SK-N-SH treated with all-trans-retinoic acid at 6 μM for 48 hours (cell line): Measurements from ENCODE around the gene ADPGK.

ENCODE experiments used
- ATAC-seq: fragments of 200-7000 bp; cut with Tn5 transposase; 3 replicates; pipeline ENCODE4 v1.9.1; 2020; ENCODE audit warnings: mild to moderate bottlenecking, moderate library complexity
- ARNTL ChIP-seq: fragments of 450-650 bp; formaldehyde crosslinking; IDR thresholded peaks from 2 replicates; pipeline ENCODE4 v1.5.0; 2020; ENCODE audit warnings: low read depth, mild to moderate bottlenecking, moderate library complexity, borderline replicate concordance
- BACH2 ChIP-seq: fragments of 250-450 bp; sonication (Bioruptor Pico); IDR thresholded peaks from 2 replicates; pipeline ENCODE4 v1.9.0; 2021; ENCODE audit warnings: mild to moderate bottlenecking, borderline replicate concordance
- CREB5 ChIP-seq: fragments of 250-450 bp; sonication (Bioruptor Pico); IDR thresholded peaks from 2 replicates; pipeline ENCODE4 v1.5.1; 2020; ENCODE audit warnings: low read depth, mild to moderate bottlenecking, moderate library complexity
- CSDC2 ChIP-seq: fragments of 250-450 bp; sonication (Bioruptor Pico); IDR thresholded peaks from 2 replicates; pipeline ENCODE4 v1.5.0; 2020; ENCODE audit warnings: mild to moderate bottlenecking, moderate library complexity
- CSRNP3 ChIP-seq: fragments of 250-450 bp; sonication (Bioruptor Pico); IDR thresholded peaks from 2 replicates; pipeline ENCODE4 v1.5.1; 2021; ENCODE audit warnings: mild to moderate bottlenecking, moderate library complexity
- ESRRG ChIP-seq: fragments of 250-450 bp; sonication (Bioruptor Pico); IDR thresholded peaks from 2 replicates; pipeline ENCODE4 v1.6.1; 2021; ENCODE audit warnings: mild to moderate bottlenecking
- ISL1 ChIP-seq: fragments of 250-450 bp; sonication (Bioruptor Pico); IDR thresholded peaks from 2 replicates; pipeline ENCODE4 v2.1.2; 2022; ENCODE audit warnings: mild to moderate bottlenecking, moderate library complexity
- OSR1 ChIP-seq: fragments of 250-450 bp; sonication (Bioruptor Pico); IDR thresholded peaks from 2 replicates; pipeline ENCODE4 v1.8.0; 2022; ENCODE audit warnings: moderate library complexity, mild to moderate bottlenecking, inconsistent platforms
- PATZ1 ChIP-seq: fragments of 250-450 bp; sonication (Bioruptor Pico); IDR thresholded peaks from 2 replicates; pipeline ENCODE4 v1.8.0; 2020; ENCODE audit warnings: mild to moderate bottlenecking, moderate library complexity, borderline replicate concordance
- POU6F1 ChIP-seq: fragments of 250-450 bp; sonication (Bioruptor Pico); IDR thresholded peaks from 2 replicates; pipeline ENCODE4 v1.8.0; 2021; ENCODE audit warnings: low read depth, mild to moderate bottlenecking, moderate library complexity, borderline replicate concordance
- PPARA ChIP-seq: fragments of 250-450 bp; sonication (Bioruptor Pico); IDR thresholded peaks from 2 replicates; pipeline ENCODE4 v1.5.0; 2020; ENCODE audit warnings: mild to moderate bottlenecking, borderline replicate concordance
- RARB ChIP-seq: fragments of 250-450 bp; sonication (Bioruptor Pico); IDR thresholded peaks from 2 replicates; pipeline ENCODE4 v1.8.0; 2021; ENCODE audit warnings: mild to moderate bottlenecking, moderate library complexity
- TCF4 ChIP-seq: fragments of 250-450 bp; sonication (Bioruptor Pico); IDR thresholded peaks from 2 replicates; pipeline ENCODE4 v1.8.0; 2021; ENCODE audit warnings: mild to moderate bottlenecking, moderate library complexity, borderline replicate concordance
- TOX ChIP-seq: fragments of 250-450 bp; sonication (Bioruptor Pico); IDR thresholded peaks from 2 replicates; pipeline ENCODE4 v1.8.0; 2021; ENCODE audit warnings: mild to moderate bottlenecking, moderate library complexity, borderline replicate concordance
- TSHZ2 ChIP-seq: fragments of 250-450 bp; sonication (Bioruptor Pico); IDR thresholded peaks from 2 replicates; pipeline ENCODE4 v1.5.0; 2020; ENCODE audit warnings: mild to moderate bottlenecking, moderate library complexity
- ZC3H10 ChIP-seq: fragments of 250-450 bp; sonication (Bioruptor Pico); IDR thresholded peaks from 2 replicates; pipeline ENCODE4 v1.5.1; 2021; ENCODE audit warnings: mild to moderate bottlenecking, moderate library complexity
- ZFP3 ChIP-seq: fragments of 250-450 bp; sonication (Bioruptor Pico); IDR thresholded peaks from 2 replicates; pipeline ENCODE4 v1.5.0; 2020; ENCODE audit warnings: mild to moderate bottlenecking, moderate library complexity
- ZFP30 ChIP-seq: fragments of 450-650 bp; formaldehyde crosslinking; IDR thresholded peaks from 2 replicates; pipeline ENCODE4 v1.5.0; 2022; ENCODE audit warnings: mild to moderate bottlenecking, moderate library complexity
- ZNF565 ChIP-seq: fragments of 450-650 bp; formaldehyde crosslinking; conservative IDR thresholded peaks from 2 replicates; pipeline ENCODE4 v1.5.0; 2020; ENCODE audit warnings: low read depth, mild to moderate bottlenecking, moderate library complexity
- ZNF70 ChIP-seq: fragments of 450-650 bp; formaldehyde crosslinking; IDR thresholded peaks from 2 replicates; pipeline ENCODE4 v1.5.0; 2020; ENCODE audit warnings: mild to moderate bottlenecking, moderate library complexity
- ZNF8 ChIP-seq: fragments of 450-650 bp; formaldehyde crosslinking; IDR thresholded peaks from 2 replicates; pipeline ENCODE4 v1.5.0; 2020; ENCODE audit warnings: mild to moderate bottlenecking, moderate library complexity

Gene ADPGK

GRCh38 chr15:72770673-72771328, 12.8 kb downstream of the ADPGK start:
- TF ChIP-seq ARNTL (CRISPR knock-in tag) = no peak
- no peak for TF ChIP-seq ZNF70 (CRISPR knock-in tag)
- no peak for TF ChIP-seq ESRRG
- no peak for TF ChIP-seq TCF4 (CRISPR knock-in tag)
- no peak for TF ChIP-seq CSDC2 (CRISPR knock-in tag)
- no peak for TF ChIP-seq RARB (CRISPR knock-in tag)
- no peak for TF ChIP-seq CREB5 (CRISPR knock-in tag)
- no peak for TF ChIP-seq ZFP30
- no peak for TF ChIP-seq ZFP3
- TF ChIP-seq POU6F1 (CRISPR knock-in tag) = no peak
- no peak for TF ChIP-seq TSHZ2 (CRISPR knock-in tag)
- no peak for TF ChIP-seq ISL1
- no peak for TF ChIP-seq BACH2 (CRISPR knock-in tag)
- TF ChIP-seq, all 23 proteins: peak for 0
- ATAC-seq = peak; percentile 49

GRCh38 chr15:72766780-72767179, 16.8 kb downstream of the ADPGK start:
- TF ChIP-seq PPARA (CRISPR knock-in tag) (no peak), PATZ1 (CRISPR knock-in tag) (no peak), ESRRG (no peak), OSR1 (CRISPR knock-in tag) (no peak), CSRNP3 (no peak), ZNF70 (CRISPR knock-in tag) (no peak), ZFP3 (no peak), CREB5 (CRISPR knock-in tag) (no peak), TCF4 (CRISPR knock-in tag) (no peak), BACH2 (CRISPR knock-in tag) (no peak), ZNF8 (CRISPR knock-in tag) (no peak), ISL1 (no peak), ZC3H10 (no peak), TSHZ2 (CRISPR knock-in tag) (no peak), TOX (CRISPR knock-in tag) (no peak), CSDC2 (CRISPR knock-in tag) (no peak), ZNF565 (CRISPR knock-in tag) (no peak)
- ATAC-seq = no peak
